GM18517 (cell line): ENCODE measurements around the gene STXBP5.

Experiments used
- ATAC-seq: cut with Tn5 transposase; IDR thresholded peaks from one replicate; pipeline ENCODE4 v1.9.1; 2021; ENCODE audit warnings: mild to moderate bottlenecking, moderate library complexity; ENCODE audit not compliant: unreplicated experiment

Gene STXBP5

DNA sequence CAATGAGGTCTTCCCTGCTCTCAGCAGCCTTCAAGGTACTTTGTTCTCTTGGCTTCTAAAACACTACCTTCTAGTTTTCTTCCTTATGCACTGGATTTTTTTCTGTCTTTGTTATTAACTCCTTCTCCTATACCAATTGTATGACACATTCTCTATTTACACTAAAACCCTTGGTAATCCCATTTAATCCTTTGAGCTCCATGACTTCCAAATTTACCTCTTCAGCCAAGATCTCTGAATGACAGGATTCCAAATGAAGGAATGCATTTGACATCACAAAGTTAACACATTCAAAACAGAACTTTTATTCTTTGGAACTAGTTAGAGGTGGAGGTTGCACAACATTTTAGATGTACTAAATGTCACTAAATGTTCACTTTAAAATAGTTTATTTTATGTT is 217.7 kb downstream of the STXBP5 start:
- ATAC-seq: no peak

DNA sequence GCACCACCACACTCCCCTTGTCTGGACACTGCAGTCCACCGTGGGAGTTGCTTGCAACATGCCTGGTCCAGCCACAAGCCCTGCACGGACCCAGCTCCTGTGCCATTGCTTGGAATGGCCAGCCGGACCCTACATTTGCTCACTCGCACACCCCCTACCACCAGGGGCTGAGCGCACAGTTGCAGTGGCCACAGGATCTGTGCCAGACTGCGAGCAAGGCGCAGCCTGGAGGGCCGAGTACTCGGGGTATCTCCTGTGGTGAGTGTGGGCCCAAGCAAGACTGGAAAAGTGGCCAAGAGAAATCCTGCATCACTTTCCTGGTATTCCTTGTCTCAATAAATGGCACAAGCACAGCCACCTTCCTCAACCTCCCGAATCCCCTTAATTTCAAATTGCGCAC is 218.9 kb downstream of the STXBP5 start:
- ATAC-seq: no peak

DNA sequence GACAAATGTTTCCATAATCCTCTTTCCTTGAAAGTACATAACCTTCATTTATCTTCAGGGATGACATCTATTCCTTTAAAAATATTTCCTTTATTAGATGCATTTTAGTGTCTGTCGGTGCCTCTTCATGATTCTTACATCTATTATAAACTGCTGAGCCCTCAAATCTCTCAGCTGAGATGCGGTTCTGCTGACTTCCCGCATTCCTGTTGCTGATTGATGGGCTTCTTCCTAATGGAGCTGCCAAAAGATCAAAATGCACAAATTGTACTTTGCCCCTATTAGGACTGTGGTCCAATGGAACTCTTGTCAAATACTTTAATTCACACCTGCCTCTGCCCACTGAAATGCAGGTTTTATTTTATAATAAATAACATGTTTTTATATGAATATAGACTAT is 225.6 kb downstream of the STXBP5 start:
- ATAC-seq: no peak

DNA sequence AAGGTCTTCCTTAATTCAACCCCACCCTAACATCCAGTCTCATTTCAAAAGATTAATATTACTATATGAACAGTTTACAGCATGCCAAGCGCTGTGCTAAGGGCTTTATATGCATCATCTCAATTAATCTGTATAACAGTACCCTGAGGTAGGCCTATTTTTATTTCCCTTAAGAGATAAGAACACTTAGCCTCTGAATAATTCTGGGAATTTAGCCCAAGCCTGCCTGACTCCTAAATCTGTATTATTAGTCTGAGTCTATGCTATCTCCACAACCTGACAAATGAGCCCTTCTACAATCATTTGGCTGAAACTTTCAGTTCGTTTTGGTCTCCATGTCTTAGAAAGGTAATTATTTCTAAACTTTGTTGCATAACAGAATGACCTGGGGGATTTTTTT is 226.6 kb downstream of the STXBP5 start:
- ATAC-seq: no peak

DNA sequence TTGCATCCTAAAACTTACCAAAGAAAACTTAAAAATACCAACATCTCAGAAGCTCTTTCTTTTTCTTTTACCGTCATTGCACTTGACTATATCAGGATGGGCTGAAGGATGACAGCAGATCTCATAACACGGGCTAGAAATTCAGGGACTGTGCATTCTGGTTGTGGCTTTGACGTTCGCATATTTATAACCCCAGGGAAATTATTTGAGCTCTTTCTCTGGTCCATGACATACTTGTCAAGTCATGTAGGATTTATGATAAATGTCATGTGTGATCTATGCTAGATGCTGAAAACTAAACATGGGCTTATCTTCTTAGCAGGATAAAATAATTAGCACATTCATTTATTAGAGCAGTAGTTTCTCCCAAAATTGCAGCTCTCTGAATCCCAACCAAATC is 229.9 kb downstream of the STXBP5 start:
- ATAC-seq: no peak

DNA sequence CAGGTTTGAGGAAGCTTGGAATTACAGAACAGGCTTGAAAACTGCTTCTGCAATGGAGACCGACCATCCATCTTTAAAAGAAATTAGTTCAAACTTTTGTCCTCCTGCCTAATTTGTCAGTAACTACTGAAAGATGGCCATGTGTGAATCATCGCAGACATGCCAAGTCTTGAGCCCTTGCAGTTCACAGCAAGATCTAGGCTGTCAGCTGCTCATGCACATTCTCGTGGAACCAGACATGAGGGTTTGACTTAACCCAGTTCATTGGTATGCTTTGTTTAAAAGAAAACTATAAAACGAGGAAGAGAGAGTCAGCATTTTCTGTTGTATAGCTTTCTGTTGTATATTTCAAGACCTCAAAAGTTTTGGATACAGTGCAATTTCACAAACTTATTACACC is 230.3 kb downstream of the STXBP5 start:
- ATAC-seq: no peak

DNA sequence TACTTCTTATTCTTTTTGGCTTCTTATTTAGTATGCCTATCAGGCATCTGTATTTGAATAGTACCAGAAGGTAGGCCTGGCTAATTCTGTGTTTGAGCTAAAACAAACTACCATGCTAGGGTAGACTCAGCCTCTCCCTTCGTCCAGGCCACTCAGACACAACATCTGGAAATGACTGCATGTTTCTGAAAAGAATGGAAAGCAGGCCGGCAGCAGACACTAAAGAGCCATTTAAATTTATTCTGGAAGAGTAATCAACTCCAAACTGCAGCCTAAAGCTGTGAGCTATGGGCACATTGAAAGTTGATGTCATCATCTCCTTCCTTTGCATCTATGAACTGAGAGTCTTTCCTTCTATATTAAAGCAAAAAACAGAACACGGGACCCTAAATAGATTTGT is 233.4 kb downstream of the STXBP5 start:
- ATAC-seq: no peak

DNA sequence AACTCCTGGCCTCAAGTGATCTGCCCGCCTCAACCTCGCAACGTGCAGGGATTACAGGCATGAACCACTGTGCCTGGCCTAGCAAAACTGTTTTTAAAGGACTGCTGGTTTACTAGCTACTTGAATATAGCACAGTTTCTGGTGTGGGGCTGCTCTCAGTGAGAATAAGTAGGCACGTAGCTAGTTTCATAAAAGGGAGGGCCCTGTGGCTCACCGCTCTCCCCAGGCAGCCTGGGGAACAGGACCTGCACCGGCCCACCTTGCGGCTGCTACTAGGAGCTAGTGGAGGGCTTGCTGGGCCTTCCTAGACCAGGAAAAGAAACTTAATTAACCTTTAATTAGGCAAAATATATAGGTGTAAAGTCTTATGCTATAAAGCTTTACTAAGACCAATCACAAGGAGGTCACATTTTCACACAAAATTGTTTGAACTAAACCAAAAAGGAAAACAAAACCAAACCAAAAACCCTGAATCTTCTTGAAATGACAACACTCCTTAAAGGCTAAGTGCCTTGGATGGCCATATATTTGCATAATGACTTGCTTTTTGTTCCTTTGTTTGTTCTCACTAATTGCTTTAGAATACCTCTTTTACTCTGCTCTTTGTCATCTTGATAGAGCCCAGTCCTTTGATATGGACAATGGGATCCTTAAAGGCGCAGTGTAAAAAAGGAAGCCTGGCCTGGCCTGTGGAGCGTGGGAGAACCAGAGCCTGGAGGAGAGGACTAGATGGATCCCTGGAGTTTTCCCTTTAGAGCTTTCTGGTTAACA is 234.7 kb downstream of the STXBP5 start:
- ATAC-seq: no peak
